AG09309 (cell line): ENCODE results near the gene RHCE.

Experiments used
- DNase-seq: peaks from one replicate; pipeline ENCODE4 v3.0.0-alpha.2; 2010; ENCODE audit warnings: low read depth
- H3K4me3 ChIP-seq: 2 replicates; pipeline ENCODE4 v1.5.1; 2011; ENCODE audit warnings: mild to moderate bottlenecking, low read depth, low read length, moderate library complexity; ENCODE audit not compliant: control insufficient read depth
- CTCF ChIP-seq: IDR thresholded peaks from 2 replicates; pipeline ENCODE4 v1.5.1; 2011; ENCODE audit warnings: mild to moderate bottlenecking, low read depth, low read length, inconsistent platforms; ENCODE audit not compliant: insufficient read depth, control insufficient read depth; ENCODE audit errors: missing control alignments

The RHCE gene

GRCh38 chr1:25355841-25356395 lies 64.7 kb downstream of the RHCE start:
- DNase-seq = no peak
- no peak for TF ChIP-seq CTCF
- no peak overlapping the region for H3K4me3 ChIP-seq

GRCh38 chr1:25349606-25350005 lies 71.0 kb downstream of the RHCE start:
- no peak for DNase-seq
- H3K4me3 ChIP-seq = no peak overlapping the region
- TF ChIP-seq CTCF = no peak

GRCh38 chr1:25347556-25347955 lies 73.1 kb downstream of the RHCE start:
- no peak for DNase-seq
- H3K4me3 ChIP-seq = no peak overlapping the region
- no peak for TF ChIP-seq CTCF

GRCh38 chr1:25343872-25344271 lies 76.8 kb downstream of the RHCE start:
- DNase-seq = peak; percentile 81
- no peak for TF ChIP-seq CTCF
- no peak overlapping the region for H3K4me3 ChIP-seq

- DNase-seq = no peak
- no peak overlapping the region for H3K4me3 ChIP-seq
- no peak for TF ChIP-seq CTCF
Measured at GRCh38 chr1:25342846-25343245, 77.8 kb downstream of the RHCE start.

GRCh38 chr1:25341746-25342145 lies 78.9 kb downstream of the RHCE start:
- DNase-seq = no peak
- no peak for TF ChIP-seq CTCF
- no peak overlapping the region for H3K4me3 ChIP-seq

GRCh38 chr1:25338986-25339385 lies 81.6 kb downstream of the RHCE start:
- no peak for DNase-seq
- H3K4me3 ChIP-seq = peak overlapping the region; percentile 71
- TF ChIP-seq CTCF = no peak
